Ovary (tissue), 3 donors: Measurements from ENCODE around the gene FBXW5.

Experiments
- POLR2A ChIP-seq: fragments of 450-650 bp; IDR thresholded peaks from one replicate; pipeline ENCODE4 v1.6.1; 2017; ENCODE audit warnings: antibody characterized with exemption, mild to moderate bottlenecking, moderate library complexity
- TF ChIP-seq, protein P1 (sequence below), 3 donors: fragments of 450-650 bp in 2 of 3; fragments of 200-600 bp in 1 of 3; IDR thresholded peaks; one replicate each; pipeline versions ENCODE4 v1.5.1 to v1.8.0; 2016 to 2022; ENCODE audit warnings: antibody characterized with exemption in 3 of 3, mild to moderate bottlenecking in 1 of 3
- donor health status: DM: no; HTN: no; CAD: no.

DNA sequence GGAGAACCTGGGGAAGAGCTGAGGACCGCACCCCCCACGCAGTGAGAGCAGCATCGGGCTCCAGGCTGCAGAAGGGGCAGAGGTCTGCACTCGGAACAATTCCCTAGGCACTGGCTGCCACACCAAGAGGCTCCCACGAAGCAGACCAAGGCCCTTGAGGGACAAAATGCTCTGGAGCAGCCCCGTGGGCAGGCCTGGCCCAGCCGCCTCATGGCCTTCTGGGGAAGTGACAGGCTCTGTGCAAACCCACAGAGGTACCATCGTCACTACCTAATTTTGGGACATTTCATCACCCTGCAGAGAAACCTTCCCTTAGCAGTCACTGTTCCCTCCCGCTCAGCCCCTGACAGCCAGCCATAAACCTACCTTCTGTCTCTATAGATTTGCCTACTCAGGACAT lies 15.9 kb downstream of the FBXW5 start:
- TF ChIP-seq, protein P1, sequence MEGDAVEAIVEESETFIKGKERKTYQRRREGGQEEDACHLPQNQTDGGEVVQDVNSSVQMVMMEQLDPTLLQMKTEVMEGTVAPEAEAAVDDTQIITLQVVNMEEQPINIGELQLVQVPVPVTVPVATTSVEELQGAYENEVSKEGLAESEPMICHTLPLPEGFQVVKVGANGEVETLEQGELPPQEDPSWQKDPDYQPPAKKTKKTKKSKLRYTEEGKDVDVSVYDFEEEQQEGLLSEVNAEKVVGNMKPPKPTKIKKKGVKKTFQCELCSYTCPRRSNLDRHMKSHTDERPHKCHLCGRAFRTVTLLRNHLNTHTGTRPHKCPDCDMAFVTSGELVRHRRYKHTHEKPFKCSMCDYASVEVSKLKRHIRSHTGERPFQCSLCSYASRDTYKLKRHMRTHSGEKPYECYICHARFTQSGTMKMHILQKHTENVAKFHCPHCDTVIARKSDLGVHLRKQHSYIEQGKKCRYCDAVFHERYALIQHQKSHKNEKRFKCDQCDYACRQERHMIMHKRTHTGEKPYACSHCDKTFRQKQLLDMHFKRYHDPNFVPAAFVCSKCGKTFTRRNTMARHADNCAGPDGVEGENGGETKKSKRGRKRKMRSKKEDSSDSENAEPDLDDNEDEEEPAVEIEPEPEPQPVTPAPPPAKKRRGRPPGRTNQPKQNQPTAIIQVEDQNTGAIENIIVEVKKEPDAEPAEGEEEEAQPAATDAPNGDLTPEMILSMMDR (IDR thresholded peaks at IDR 0.05) = no peak
- TF ChIP-seq POLR2A = no peak
